Esophagus mucosa (tissue), 1 donor: ENCODE results near the gene ENTPD5. TPM values are rescaled to one million over a fixed set of nuclear protein-coding genes. Genes with fewer than 3 reads are reported as not detected.

Experiments
- ATAC-seq: fragments of 200-7000 bp; cut with Tn5 transposase; one replicate; pipeline ENCODE4 v1.9.1; 2020
- total RNA-seq: library from RNA; stranded (reverse); gene quantifications from one replicate; pipeline ENCODE4 v1.2.4, GENCODE V29; 2023
- donor health status: DM: yes; HTN: yes; CAD: no.

ENTPD5 gene, protein sequence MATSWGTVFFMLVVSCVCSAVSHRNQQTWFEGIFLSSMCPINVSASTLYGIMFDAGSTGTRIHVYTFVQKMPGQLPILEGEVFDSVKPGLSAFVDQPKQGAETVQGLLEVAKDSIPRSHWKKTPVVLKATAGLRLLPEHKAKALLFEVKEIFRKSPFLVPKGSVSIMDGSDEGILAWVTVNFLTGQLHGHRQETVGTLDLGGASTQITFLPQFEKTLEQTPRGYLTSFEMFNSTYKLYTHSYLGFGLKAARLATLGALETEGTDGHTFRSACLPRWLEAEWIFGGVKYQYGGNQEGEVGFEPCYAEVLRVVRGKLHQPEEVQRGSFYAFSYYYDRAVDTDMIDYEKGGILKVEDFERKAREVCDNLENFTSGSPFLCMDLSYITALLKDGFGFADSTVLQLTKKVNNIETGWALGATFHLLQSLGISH
- 20.0 TPM for total RNA-seq

- peak; percentile 98 for ATAC-seq
Observed at GRCh38 chr14:74018586-74019407, at the start of gene ENTPD5, which contains the start of gene BBOF1. ENTPD5 (minus strand) TSS chr14:74019288; CDS start chr14:73988102, 31,186 bp downstream. BBOF1 (plus strand) TSS chr14:74019349; CDS start chr14:74019479, 130 bp downstream.

DNA sequence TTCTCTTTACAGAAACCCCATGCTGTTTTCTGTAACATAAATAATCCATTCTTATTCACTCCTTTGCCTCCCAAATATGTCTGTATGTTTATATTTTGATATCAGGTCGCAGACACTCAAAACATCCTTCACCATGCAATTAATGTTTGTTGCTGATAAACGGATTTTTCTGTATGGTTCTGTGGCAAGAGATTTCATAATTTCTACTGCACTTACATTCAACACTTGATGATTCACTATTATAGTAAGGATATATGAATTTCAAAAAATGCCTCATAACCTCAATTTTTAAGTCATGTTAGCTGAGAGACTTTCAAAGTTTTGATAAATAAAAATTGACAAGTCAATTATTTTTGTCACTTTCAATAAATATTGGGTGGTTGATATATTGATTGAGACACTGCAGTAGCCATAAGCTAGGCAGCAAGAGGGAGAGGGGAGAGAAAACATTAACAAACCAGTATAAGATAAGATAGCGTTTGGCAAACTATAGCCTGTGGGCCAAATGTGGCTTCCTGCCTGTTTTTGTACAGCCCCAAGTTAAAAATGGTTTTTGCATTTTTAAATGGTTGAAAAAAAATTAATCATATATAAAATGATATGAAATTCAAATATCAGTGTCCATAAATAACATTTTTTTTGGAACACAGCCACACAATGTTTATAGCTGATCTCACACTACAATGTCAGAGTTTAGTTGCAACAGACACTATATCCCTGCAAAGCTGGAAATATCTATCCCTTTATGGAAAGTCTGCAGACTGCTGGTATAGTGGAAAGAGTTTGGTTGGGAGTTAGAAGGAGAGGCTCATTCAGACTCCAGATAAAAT lies 46.9 kb upstream of the ENTPD5 start:
- no peak for ATAC-seq

DNA sequence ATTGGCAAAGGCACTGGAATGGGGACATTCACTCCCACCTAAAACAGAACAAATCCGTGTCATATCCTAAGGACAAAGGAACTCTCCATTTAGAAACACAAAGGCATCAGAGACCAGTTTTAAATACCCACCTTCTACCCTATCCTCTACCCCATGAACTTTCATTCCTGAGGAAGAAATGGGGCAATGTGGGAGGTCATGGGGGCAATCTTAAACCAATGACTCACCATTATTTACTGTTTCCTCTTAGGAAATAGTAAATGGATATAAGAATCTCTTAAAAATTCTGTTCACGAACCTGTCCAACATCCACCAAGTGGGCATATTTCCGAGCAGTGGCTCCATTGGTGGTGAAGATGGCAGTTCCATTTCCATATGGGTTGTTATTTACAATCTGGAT lies 45.8 kb upstream of the ENTPD5 start:
- no peak for ATAC-seq

DNA sequence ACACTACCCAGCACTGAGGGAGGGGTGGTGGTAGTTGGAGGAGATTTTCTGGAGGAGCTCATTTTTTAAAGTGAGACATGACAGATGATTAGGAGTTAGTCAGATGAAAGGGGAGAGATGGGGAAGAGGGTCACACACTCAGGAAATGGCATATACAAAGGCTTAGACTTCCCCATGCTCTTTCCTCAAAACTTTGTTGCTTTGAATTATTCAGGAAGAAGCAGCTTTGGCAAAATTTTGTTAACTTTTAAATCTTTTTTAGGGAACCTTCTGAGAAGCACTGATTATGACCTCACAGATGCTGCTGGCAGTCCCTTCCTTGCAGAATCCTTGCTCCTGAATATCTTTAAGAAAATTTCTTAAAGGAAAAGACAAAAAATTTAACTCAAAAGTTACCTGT lies 45.3 kb upstream of the ENTPD5 start:
- ATAC-seq = no peak

DNA sequence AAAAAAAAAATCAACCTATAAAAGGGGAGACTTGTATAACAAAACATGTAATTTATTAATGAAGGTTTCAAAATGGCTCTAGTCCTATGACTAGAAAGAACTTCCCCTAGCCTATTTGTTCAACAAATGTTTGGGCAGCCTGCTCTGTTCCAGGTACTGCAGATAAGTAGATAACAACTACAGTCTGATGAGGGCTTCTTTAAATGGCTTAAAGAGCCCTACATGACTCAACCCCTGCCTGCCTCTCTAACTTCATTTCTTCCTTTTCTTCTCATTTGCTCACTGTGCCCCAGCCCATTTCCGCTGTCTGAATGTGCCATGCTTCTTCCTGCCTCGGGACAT lies 43.7 kb upstream of the ENTPD5 start:
- peak; percentile 20 for ATAC-seq

- no peak for ATAC-seq
Observed at GRCh38 chr14:74049876-74050495, 30.9 kb upstream of the ENTPD5 start.

DNA sequence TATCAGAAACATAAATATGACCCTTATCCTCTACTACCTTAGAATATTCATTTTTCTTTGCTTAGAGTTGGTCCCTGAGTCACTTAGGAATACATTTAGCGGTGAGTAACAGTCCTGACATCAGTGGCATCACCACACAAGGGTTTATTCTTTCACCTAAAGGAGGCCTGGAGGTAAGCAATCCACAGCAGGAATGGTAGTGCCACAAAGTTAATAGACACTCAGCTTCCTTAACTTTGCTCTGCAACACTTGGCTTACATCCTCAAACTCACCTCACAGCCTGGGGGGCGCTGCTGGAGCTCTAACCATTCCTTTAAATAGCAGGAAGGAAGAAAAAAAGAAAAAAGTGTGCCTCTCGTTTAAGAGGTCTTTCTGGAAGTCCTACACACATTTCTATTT lies 29.2 kb upstream of the ENTPD5 start:
- no peak for ATAC-seq

GRCh38 chr14:74045522-74045921 lies 26.4 kb upstream of the ENTPD5 start:
- no peak for ATAC-seq

GRCh38 chr14:74042296-74042695 lies 23.2 kb upstream of the ENTPD5 start:
- no peak for ATAC-seq

- ATAC-seq = peak; percentile 59
Observed at GRCh38 chr14:74038020-74038859, 19.2 kb upstream of the ENTPD5 start.

- ATAC-seq = no peak
Observed at GRCh38 chr14:74035556-74035955, 16.5 kb upstream of the ENTPD5 start.

DNA sequence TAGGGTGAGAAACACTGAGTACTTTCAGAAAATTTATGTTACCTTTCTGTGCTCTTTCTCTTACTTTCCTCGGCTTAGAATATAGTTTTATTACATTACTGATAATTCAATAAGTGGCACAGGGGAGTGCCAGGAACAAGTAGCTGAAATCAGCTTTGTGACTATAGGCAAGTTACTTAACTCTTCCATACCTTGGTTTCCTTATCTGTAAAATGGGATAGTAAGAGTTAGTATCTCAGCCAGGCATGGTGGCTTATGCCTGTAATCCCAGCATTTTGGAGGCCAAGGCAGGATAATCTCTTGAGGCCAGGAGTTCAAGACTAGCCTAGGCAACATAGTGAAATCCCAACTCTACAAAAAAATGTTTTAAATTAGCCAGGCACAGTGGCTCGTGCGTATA lies 15.5 kb upstream of the ENTPD5 start:
- no peak for ATAC-seq

DNA sequence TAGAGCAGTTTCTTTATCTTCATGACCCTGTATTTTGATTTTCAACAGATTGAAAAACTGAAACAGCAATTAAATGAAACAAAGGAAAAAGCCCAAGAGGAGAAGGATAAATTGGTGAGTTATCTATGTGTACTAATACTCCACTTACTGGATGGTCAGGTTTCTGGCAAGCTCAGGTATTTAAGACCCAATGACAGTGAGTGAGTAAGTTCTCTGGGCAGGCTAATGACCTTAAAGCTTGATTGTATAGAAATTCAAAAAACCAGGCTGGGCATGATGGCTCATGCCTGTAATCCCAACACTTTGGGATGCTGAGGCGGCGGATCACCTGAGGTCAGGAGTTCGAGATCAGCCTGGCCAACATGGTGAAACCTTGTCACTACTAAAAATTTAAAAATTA lies 10.0 kb upstream of the ENTPD5 start:
- ATAC-seq = peak; percentile 93

- ATAC-seq = no peak
Observed at GRCh38 chr14:74022346-74022745, 3.3 kb upstream of the ENTPD5 start.

- ATAC-seq = no peak
Observed at GRCh38 chr14:74019408-74020137, 485 bp upstream of the ENTPD5 start.

GRCh38 chr14:74018174-74018585 lies 908 bp downstream of the ENTPD5 start:
- ATAC-seq = peak; percentile 76

DNA sequence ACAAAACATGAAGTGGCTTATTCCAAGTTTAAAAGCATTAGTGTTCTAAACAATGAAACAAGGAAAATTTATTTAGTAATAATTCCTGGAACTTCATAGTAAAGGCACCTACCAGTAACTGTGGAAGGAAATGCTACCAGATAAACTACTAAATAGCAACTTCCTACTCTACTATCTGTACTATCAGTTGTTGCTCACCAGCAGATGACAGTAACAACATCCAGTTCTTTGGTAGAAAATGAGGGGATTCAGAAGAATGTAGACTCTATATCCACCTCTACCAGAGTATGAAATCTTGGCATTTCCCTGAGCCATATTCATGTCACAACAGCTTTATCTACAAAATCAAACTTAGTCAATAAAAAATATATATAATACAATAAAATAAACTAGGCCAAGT lies 3.1 kb downstream of the ENTPD5 start:
- no peak for ATAC-seq

DNA sequence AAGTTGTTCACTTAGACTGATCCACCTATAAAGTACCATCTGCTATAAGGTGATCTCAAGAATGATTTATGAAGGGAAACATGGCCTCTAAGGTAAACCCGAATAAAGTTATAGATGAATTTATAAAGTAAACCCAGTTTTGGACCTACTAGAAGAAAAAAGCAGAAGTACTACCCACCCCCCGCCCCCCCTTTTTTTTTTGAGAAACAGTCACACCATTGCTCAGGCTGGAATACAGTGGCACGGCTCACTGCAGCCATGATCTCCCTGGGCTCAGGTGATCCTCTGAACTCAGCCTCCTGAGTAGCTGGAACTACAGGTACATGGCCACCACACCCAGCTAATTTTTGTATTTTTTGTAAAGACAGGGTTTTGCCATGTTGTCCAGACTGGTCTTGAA lies 3.9 kb downstream of the ENTPD5 start:
- ATAC-seq = no peak

DNA sequence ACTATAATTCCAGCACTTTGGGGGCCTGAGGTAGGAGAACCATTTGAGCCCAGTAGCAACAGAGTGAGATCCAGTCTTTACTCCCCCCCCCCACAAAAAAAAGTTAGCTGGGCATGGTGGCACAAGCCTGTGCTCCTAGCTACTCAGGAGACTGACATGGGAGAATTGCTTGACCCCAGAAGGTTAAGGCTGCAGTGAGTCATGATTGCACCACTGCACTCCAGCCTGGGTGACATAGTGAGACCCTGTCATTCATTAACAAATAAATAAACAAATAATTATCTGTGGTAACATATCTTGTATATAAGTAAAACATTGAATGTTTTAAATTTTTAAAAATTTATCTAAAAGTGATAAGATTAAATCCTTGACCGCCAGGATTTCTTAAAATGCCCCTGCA lies 4.8 kb downstream of the ENTPD5 start:
- ATAC-seq = no peak

- no peak for ATAC-seq
Observed at GRCh38 chr14:74008843-74009499, 10.1 kb downstream of the ENTPD5 start.
